AG04449 (cell line): ENCODE measurements around the gene ASCL4.

ENCODE experiments used
- CTCF ChIA-PET: fragments of 350-600 bp; formaldehyde crosslinking; extraction: SDS; loops from one replicate; lab custom pipeline; 2021; ENCODE audit warnings: antibody characterized with exemption; lab: Yijun Ruan, JAX
- POLR2A ChIA-PET: fragments of 400-600, 350-600 bp; formaldehyde crosslinking; extraction: SDS; loops from one replicate; lab custom pipeline; 2020; ENCODE audit warnings: antibody characterized with exemption, inconsistent platforms; lab: Yijun Ruan, JAX
- DNase-seq: peaks from one replicate; pipeline ENCODE4 v3.0.0-alpha.2; 2010; ENCODE audit warnings: low read depth, low spot score
- H3K4me3 ChIP-seq: 2 replicates; pipeline ENCODE4 v1.5.1; 2011; ENCODE audit warnings: low read depth, mild to moderate bottlenecking, control low read depth, low read length
- TF ChIP-seq, protein P1 (sequence below): IDR thresholded peaks from one replicate; pipeline ENCODE4 v1.5.1; 2011; ENCODE audit warnings: mild to moderate bottlenecking, moderate library complexity, low read length, control low read depth, inconsistent platforms; ENCODE audit not compliant: insufficient read depth; ENCODE audit errors: missing control alignments

ASCL4 gene

DNA sequence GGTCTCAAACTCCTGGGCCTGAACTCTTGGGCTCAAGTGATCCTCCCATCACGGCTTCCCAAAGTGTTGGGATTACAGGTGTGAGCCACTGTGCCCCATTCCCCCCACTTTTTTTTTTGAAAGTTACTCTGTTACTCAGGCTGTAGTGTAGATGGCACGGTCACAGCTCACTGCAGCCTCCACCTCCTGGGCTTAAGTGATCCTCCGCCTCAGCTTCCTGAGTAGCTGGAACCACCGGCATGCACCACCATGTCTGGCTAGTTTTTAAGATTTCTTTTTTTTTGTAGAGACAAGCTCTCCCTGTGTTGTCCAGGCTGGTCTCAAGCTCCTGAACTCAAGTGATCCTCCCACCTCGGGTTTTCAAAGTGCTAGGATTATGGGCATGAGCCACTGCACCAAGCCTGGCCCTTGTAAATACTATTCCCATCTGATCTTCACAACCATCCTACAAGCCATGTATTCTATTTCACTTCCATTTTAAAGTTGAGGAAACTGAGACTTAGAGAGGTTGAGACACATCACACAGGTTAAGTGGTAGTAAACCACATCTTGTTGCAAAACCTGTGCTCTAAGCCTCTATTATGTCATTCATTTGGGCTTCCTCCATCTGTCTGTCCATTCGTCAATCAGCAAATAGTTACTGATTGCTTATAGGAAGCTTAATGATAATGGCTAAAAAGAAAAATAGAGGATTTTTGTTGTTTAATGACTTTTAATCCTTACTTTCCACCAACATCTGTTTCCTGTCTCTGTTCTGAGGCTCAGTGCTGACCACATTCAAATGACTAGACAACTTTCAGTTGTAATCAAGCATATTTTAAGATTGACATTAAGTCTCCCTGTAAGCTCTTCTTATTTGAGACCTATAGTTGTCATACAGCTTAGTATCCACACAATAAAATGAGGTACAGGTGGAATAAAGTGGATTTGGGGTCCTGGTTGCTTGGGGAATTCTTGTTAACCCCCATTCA is 9.2 kb downstream of the ASCL4 start:
- no peak for DNase-seq
- CTCF ChIA-PET = no interaction called here
- H3K4me3 ChIP-seq = no peak overlapping the region
- TF ChIP-seq, protein P1, sequence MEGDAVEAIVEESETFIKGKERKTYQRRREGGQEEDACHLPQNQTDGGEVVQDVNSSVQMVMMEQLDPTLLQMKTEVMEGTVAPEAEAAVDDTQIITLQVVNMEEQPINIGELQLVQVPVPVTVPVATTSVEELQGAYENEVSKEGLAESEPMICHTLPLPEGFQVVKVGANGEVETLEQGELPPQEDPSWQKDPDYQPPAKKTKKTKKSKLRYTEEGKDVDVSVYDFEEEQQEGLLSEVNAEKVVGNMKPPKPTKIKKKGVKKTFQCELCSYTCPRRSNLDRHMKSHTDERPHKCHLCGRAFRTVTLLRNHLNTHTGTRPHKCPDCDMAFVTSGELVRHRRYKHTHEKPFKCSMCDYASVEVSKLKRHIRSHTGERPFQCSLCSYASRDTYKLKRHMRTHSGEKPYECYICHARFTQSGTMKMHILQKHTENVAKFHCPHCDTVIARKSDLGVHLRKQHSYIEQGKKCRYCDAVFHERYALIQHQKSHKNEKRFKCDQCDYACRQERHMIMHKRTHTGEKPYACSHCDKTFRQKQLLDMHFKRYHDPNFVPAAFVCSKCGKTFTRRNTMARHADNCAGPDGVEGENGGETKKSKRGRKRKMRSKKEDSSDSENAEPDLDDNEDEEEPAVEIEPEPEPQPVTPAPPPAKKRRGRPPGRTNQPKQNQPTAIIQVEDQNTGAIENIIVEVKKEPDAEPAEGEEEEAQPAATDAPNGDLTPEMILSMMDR = no peak
- POLR2A ChIA-PET = no interaction called here

DNA sequence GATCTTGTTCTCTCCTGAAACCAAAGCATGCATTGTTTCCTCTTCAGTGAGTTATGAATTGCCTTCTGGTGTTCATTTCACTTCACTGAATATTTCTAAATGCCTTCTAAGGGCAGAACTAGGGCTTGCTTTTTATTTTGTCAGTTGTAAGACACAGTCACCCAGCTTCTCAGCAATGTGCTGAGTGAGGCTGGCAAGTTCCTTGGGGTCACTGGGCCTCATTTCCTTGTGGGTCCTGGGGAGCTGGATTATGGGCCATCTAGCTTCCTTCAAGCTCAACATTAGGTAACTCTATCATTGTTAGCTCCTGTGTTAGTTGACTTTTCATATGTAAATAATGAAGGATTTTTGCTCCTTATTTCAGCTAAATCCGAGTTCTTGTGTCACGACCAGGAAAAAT is 13.8 kb downstream of the ASCL4 start:
- ChIA-PET CTCF (no interaction called here), POLR2A (no interaction called here)
- DNase-seq = no peak
- no peak overlapping the region for H3K4me3 ChIP-seq
- TF ChIP-seq, protein P1 = no peak

DNA sequence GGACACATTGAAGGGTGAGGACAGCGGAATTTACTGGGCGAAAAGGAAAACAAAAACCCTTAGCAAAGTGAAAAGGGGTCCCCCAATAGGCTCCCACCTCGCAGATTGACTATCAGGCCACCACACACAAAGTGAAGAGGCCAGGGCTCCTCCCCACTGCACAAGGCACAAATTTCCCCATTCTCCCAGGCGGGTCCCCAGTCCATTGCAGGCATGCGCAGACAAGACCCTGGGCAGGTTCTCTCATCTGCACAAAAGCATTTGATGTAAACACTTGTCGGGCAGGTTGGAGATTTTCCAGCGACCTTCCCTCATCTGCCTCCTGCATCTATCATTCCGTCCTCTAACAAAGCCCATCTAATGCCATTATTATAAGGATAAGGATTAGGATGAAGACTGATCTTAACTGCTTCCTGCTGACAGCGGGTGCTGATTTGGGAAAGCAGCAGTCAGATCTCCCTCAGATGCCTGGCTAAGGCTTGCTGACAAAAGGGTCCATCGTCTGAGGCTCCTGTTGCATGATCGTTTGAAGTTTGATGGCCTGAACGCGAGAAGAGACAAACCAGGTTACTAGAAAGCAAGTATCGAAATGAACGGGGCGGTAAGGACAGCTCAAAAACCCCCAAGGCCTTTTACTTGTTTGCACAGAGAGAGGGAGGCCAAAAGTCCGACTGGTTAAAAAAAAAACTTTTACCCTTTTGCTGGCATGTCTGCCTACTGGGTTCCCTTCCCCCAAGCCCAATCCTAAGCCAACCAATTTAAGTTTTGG is 14.4 kb downstream of the ASCL4 start:
- ChIA-PET POLR2A (no interaction called here), CTCF (no interaction called here)
- no peak for DNase-seq
- H3K4me3 ChIP-seq = no peak overlapping the region
- TF ChIP-seq, protein P1 = no peak

DNA sequence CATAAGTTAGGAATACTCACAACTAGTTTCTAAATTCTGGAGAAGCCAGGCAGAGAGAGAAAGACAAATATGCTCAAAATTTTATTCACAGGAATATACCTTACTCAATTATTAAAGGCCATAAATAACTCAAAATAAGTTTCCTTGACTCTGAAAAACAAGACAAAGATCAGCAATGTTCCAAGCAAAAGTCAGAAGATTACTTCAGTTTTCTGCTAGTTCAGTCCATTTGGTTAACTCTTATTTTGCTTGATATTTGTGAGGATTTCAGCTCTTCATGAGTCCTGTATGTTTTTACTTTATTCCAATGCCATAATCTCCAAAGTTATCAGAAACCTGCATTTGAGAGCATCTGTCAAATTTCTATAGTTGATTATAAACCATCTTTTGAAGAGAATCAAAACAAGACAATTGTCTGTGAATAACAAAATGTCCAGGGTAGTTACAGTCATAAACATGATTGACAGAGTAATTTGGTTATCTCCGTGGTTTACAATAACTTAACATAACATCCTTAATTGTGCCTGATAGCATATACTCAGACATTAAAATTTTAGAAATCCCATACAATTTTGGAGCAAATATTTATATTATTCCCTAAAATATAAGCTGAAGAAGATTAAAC is 17.1 kb downstream of the ASCL4 start:
- ChIA-PET CTCF (no interaction called here), POLR2A (no interaction called here)
- no peak overlapping the region for H3K4me3 ChIP-seq
- DNase-seq = no peak
- TF ChIP-seq, protein P1 = no peak

DNA sequence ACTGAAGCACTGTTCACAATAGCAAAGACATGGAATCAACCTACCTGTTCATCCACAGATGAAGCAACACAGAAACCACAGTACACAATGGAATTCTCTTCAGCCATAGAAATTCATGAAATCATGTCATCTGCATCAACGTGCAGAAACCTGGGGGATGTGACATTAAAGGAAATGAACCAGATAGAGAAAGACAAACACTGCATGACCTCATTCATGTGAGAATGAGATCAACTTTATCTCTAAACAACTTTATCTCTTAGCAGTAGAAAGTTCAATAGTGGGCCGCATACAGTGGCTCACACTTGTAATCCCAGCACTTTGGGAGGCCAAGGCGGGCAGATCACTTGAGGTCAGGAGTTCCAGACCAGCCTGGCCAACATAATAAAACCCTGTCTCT is 19.9 kb downstream of the ASCL4 start:
- H3K4me3 ChIP-seq = no peak overlapping the region
- TF ChIP-seq, protein P1 = no peak
- no peak for DNase-seq
- ChIA-PET POLR2A (no interaction called here), CTCF (no interaction called here)
